Liver (tissue), 3 donors: ENCODE results near the gene TMEM164.

Experiments
- GABPA ChIP-seq, 2 donors: IDR thresholded peaks in 1 of 2; conservative IDR thresholded peaks in 1 of 2; 2 replicates each; pipeline ENCODE4 v1.6.1; 2016; ENCODE audit warnings: antibody characterized with exemption in 2 of 2, mild to moderate bottlenecking in 1 of 2, moderate library complexity in 1 of 2
- JUND ChIP-seq, 2 donors: IDR thresholded peaks; 2 replicates each; pipeline ENCODE4 v1.6.1; 2016; ENCODE audit warnings: antibody characterized with exemption in 2 of 2
- TAF1 ChIP-seq: conservative IDR thresholded peaks from 2 replicates; pipeline ENCODE4 v1.6.1; 2016; ENCODE audit warnings: antibody characterized with exemption, mild to moderate bottlenecking
- YY1 ChIP-seq: IDR thresholded peaks from 2 replicates; pipeline ENCODE4 v1.6.1; 2016; ENCODE audit warnings: antibody characterized with exemption, mild to moderate bottlenecking
- TF ChIP-seq, protein P1 (sequence below): fragments of 150-350 bp; IDR thresholded peaks from 2 replicates; pipeline ENCODE4 v1.5.1; 2017; ENCODE audit warnings: improper control_type of control experiment, low read depth, low read length; ENCODE audit not compliant: missing input control
- TF ChIP-seq, protein P2 (sequence below): IDR thresholded peaks from 2 replicates; pipeline ENCODE4 v1.6.1; 2016; ENCODE audit warnings: antibody characterized with exemption
- donor health status: healthy.
- donor health status: healthy.

DNA sequence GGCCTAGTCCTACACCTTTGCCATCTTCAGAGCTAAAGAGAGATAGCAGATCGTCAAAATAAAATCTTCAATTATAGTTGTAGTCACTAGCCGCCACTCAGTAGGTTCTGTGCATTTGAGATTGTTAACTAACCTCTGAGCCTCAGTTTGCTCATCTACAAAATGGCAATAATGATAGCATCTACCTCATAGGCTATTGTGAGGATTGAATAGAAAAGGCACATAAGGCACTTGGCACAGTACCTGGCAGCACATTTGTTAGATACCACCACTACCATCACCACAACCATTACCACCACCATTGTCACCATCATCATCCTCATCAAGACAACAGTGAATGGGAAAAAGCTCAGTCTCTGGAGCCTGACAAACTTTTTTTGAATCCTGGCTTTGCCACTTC is 180.4 kb downstream of the TMEM164 start:
- TF ChIP-seq, protein P1, sequence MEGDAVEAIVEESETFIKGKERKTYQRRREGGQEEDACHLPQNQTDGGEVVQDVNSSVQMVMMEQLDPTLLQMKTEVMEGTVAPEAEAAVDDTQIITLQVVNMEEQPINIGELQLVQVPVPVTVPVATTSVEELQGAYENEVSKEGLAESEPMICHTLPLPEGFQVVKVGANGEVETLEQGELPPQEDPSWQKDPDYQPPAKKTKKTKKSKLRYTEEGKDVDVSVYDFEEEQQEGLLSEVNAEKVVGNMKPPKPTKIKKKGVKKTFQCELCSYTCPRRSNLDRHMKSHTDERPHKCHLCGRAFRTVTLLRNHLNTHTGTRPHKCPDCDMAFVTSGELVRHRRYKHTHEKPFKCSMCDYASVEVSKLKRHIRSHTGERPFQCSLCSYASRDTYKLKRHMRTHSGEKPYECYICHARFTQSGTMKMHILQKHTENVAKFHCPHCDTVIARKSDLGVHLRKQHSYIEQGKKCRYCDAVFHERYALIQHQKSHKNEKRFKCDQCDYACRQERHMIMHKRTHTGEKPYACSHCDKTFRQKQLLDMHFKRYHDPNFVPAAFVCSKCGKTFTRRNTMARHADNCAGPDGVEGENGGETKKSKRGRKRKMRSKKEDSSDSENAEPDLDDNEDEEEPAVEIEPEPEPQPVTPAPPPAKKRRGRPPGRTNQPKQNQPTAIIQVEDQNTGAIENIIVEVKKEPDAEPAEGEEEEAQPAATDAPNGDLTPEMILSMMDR = no peak
- TF ChIP-seq YY1 (no peak), TAF1 (no peak), GABPA (IDR thresholded peaks at IDR 0.05 in 1 of 2, conservative IDR thresholded peaks at IDR 0.05 in 1 of 2) (no peak), JUND (IDR thresholded peaks at IDR 0.05) (no peak)
- TF ChIP-seq, protein P2, sequence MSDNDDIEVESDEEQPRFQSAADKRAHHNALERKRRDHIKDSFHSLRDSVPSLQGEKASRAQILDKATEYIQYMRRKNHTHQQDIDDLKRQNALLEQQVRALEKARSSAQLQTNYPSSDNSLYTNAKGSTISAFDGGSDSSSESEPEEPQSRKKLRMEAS = no peak
